Hepatic stellate cell (primary cell): ENCODE data around the gene TTC38.
"Not testable (repeated sequence)": the region's sequence is repeated elsewhere in the genome, so short reads cannot be mapped to it uniquely, and the experiment has no call there.

Experiments
- DNase-seq: peaks from one replicate; pipeline ENCODE4 v3.0.0; 2011; ENCODE audit warnings: low spot score

TTC38 gene

DNA sequence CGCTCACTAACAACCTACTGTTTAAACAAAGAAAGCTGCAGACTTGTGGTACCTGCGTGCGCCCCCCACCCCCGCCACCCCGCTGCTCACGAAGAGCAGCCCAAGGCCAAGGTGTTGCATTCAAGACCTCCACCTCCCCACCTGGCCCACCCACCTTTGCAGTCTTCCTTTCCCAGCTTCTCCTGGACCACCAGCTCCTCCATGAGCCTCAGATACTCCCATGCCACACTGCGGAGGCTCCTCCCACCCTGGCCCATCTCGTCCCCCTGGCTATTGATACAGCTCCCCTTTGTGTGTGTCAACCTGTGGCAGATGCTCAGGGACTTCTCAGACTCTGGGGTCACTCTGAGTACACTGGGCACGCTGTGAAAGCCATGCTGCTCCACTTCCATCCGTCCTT is 21.6 kb upstream of the TTC38 start:
- no peak for DNase-seq

DNA sequence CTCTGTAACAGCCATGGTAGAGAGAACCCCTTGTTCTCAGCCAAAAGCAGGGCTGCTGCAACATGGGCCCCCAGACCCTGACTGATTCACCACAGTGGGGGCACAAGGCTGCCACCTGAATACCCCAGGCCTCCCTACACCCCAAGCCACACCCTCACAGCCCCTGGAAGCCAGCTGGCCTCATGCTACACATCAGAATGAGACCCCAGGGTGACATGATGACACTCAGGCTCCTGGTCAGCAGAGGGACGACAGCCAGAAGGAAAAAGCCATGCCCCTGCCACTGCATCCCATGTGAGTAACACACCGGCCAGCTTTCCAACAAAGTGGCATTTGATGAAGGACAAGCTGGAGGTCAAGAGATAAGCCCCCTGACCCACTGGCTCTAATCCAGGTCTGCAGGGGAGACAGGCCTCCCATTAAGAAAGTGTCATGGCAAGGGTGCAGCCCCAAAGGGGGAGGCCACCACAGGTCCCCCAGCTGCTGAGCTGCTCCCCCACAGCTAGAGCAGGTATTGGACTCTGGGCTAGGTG is 20.3 kb upstream of the TTC38 start:
- DNase-seq, result no peak

DNA sequence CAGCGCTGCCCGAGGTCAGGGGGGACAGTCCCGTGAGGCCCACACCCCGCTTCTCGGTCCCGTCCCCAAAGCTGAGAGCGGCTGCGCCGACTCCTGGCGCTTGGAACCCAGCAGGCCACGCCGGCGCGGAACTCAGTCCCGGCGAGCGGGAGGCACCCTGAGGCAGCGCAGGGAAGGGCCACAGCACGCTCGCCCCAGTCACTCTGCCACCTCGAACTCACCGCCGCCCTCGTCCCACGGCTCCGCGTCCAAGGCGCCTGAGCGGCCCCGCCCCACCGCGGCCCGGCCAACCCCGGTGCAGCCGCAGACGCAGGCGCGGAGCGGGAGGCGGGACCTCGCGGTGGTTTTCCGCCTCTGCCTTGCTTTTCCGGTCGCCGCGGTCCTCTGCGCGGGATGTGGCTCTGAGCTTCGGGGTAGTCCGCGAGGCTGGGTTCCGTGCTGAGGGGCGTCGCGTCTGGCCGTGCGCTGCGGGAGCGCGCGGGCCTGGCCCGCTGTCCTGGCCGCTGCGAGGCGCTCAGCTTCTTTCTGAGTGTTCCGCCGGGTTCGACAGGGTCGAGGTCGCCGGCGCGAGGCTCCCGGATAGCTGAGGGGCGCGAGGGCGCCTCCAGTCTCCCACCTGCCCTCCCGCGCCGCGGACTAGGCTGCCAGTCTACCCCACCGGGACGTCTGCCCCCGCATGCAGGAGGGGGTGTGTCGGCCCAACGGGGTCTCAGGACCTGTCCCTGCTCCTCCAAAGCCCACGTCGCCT is 17.6 kb upstream of the TTC38 start, which contains the start of gene CDPF1:
Gene CDPF1 (minus strand): TSS at position 259 of the 748 bp plus-strand sequence. CDS start 2,009 bp downstream, outside the sequence.
- peak; percentile 95 for DNase-seq

DNA sequence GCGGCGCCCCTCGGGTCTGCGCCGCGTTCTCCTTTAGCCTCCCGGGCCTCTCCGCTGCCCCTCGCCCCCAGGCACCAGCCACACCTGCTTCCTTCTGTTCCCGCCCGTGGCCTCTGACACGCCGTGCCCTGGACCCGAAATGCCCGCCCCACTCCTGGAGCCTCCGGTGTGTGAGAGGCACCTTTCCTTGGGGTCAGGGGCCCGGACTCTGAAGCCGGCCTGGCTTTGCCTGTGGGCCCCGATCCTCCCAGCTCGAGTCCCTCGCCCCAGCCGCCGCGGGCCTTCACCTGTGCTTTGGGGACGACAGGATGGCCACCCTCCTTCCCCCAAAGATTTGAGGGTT is 17.1 kb upstream of the TTC38 start:
- no peak for DNase-seq

DNA sequence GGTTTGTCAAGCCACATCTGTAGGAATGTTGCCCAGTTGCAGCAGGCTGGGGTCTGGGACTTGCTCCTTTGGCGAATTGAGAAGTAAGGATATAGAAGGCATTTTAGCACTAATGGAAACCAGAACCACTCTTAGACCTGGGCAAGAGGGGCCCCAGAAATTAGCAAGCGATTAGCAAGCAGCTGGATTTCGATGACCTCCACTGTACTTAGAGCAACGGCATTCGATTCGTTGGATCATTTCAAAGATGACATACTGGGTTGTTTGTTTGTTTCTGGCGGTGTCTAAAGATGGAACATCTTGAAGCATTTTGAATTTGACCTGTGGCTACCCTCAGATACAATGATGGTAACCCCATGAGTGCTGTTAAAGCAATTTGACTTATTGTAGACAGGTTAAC is 16.5 kb upstream of the TTC38 start:
- no peak for DNase-seq

DNA sequence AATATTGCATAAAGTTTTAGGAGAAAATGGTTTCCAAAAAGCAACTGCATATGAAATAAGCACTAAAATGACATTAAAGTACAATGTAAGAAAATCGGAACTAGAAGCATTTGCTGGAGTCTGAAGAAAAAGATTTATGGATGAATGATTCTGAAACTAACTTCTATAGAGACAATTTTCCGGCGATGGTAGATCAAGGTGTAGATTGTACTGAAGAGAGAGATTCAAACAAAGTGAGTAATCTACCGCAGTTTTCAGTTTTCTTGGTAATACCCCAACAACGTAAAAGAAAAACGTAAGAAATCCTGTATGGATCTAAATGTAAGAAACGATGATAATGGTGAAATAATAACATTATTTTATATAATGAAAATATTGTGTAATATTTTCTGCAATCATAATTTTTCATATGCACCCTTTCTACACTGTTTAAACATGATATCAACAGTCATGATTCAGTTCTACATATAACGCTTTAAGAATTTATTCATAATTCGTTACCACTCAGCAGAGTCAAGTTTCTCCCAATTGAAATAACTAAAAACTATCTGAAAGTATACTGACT is 15.9 kb upstream of the TTC38 start:
- no peak for DNase-seq

DNA sequence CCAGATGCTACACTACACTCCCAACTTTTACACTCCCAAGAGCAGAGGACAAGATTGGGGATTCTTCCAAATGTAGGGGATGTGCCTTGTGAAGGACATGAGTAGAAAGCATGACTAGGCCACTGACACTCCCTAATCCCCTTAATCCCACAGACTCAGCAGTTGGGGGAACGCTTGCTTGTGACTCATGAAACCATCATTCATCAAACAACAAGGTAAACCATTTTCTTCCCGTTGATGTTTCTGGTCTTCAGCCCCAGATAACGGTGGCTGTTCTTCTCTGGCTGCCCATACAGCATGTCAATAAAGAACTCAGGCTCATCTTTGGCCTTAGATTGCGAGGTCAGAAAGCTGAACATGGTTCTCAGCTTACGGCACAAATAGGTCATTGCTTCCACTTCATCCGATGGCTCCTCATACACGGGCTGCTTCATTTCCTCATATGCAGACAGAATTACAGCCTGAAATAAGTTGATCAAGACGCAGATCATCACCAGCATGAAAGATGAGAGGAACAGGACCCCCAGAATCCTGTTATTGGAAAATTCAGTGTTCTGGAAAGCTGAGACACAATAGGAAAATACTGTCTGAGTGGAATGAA is 11.3 kb upstream of the TTC38 start:
- DNase-seq, result no peak

DNA sequence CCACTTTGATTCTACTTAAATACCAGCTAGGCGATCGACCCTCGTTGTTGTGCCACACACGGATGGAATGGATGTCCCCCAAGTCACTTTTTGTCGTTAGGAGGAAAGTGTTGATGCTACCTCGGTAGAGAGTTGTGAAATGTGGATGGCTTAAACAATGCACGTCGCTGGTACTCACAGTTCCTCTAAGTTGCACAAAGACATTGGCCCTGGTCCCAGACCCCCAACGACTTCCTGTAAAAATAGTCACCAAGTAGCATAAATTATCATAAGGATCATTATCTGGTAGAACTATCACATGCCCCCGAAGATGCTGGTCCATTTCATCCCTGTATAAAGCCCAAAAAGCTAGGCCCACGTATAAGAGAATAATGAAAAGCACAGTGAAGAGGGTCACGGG is 8.4 kb upstream of the TTC38 start:
- no peak for DNase-seq

DNA sequence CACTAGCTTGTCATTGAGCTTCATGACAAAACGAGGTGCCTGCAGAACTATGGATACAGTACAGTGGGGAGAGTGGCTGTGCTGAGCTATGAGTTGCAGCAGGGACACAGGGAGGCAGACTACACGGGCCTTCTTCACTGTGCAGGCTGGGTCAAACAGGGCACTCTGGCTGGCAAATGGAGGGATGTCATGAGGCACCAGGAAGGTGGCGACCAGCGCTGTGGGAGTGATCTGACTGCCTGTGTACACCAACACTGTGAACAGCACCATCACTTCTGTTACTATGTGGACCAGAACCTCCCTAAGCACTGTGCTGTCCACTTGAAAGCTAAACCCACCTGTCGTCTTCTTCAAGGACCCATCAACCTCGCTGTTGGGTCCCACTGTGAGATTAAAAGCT is 7.8 kb upstream of the TTC38 start:
- DNase-seq, result no peak

DNA sequence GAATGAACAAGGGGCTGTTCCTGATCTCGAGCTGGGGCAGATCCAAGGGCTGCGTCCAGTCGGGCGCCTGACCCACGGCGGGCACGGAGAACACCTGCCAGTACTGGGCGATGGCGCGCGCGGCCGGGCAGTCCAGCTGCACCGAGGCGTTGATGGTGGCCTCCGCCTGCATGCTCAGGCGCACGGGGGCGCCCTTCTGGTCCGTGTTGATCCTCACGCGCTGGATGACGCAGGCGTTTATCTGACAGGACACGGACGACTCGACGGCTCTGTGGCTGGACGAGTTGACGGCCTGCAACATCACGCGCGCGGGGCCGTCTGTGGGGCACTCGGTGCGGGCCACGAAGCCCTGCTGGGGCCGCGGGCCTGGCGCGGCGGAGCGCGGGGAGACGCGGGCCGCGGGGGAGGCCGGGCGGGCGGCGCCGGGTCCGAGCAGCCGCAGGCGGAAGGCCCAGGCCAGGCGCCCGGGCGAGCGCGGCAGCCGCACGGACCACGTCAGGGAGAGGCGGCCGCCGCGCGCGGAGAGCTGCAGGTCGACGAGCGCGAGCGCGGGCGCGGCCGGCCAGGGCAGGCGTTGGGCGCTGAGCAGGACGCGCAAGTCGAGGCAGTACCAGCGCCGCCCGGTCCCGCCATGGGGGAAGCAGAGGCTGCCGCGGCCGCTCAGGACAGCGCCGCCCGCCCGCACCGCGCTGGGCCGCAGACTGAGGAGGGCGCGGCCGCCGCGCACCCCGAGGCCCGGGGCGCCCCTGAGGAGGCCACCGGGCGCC is 5.2 kb upstream of the TTC38 start:
- no peak for DNase-seq

DNA sequence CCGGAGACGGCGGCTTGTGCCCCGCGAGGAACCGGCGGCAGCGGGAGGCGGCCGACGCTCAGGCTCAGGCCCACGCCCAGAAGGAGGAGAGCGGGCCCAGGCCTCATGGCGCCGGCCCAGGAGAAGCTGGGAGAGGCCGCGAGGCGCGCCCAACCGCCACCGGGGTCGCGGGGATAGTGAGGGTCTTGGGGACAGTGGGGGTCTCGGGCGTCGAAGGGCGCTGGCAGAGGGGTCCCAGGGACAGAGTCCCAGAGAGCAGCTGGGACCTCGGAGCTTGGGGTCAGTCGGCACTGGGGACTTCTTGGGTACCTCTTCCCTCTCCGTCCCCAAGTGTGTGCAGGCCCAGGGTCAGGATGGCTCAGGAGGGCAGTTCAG is 4.6 kb upstream of the TTC38 start, which contains the start of gene PKDREJ:
Gene PKDREJ (minus strand): TSS at position 128 of the 375 bp plus-strand sequence. CDS start 21 bp downstream, at position 107.
- DNase-seq, result no peak

DNA sequence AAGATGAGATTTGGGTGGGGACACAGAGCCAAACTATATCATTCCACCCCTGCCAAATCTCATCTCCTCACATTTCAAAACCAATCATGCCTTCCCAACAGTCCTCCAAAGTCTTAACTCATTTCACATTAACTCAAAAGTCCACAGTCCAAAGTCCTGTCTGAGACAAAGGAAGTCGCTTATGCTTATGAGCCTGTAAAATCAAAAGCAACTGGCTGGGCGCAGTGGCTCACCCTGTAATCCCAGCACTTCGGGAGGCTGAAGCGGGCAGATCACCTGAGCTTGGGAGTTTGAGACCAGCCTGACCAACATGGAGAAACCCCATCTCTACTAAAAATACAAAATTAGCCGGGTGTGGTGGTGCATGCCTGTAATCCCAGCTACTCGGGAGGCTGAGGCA is 3.3 kb upstream of the TTC38 start:
- not testable (repeated sequence) for DNase-seq

DNA sequence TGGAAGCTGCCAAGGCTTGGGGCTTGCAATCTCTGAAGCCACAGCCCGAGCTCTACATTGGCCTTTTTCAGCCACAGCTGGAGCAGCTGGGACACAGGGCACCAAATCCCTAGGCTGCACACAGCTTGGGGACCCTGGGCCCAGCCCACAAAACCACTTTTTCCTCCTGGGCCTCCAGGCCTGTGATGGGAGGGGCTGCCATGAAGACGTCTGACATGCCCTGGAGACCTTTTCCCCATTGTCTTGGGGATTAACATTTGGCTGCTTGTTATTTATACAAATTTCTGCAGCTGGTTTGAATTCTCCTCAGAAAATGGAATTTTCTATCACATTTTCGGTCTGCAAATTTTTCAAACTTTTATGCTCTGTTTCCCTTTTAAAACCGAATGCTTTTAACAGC is 2.2 kb upstream of the TTC38 start:
- not testable (repeated sequence) for DNase-seq

DNA sequence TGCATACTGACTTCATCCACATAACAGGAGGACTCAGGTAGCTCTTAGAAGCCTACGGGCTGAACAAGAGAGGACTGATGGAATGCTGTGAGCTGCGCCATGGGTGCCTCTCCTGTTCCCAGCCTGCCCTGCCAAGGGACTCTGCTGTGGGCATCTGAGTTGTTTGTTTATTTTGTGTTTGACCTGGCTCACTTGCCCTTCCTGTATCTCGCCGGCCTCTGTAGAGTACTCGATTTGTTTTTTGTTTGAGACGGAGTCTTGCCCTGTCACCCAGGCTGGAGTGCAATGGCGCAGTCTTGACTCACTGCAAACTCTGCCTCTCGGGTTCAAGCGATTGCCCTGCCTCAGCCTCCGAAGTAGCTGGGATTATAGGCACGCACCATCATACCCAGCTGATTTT is 1.8 kb downstream of the TTC38 start:
- DNase-seq, result no peak

DNA sequence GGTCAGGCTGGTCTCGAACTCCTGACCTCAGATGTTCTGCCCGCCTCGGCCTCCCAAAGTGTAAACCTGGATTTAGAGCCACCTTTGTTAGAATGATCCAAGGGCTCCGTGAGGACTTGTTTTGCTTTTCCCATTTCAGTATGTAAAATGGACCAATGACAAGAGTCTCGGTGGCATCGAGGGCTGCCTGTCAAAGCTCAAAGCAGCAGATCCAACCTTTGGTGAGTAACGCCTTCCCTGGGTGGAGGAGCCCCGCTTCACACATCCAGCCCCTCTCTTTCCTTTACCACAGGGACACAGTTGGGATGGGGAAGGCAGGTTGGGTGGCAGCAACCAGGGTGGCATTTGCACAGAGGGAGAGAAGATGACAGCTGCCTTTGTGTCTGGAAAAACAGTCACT is 4.4 kb downstream of the TTC38 start:
- DNase-seq, result no peak

DNA sequence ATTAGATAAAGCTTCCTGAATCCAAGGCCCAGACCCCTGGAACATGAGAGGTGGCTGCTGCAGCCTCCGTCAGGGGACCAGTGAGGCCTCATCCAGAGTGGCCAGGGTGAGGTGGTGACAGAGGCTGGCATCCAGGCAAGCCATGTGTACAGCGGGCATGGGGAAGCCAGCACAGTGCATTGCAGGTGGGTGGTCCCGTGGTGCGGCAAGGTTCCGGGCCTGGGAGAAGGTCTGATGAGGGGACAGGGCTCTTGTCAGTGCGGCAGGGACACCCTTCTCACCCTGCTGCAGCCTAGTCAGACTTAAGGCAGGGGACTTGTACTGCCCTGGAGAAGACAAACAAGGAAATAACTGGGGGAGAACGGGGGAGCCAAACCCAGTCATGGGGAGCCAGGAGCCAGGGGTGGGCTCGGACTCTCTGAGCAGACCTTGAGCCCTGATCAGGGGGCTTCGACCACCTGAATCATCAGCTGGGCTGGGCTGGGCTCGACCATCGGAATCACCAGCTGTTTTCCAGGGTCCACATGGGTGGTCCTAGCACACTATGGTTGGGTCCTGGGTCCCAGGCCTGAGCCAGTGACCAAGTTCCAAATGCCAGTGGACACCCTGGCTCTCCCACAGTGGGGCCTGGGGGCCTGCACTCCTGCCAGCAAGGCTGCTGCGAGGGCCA is 5.1 kb downstream of the TTC38 start:
- DNase-seq, result no peak

DNA sequence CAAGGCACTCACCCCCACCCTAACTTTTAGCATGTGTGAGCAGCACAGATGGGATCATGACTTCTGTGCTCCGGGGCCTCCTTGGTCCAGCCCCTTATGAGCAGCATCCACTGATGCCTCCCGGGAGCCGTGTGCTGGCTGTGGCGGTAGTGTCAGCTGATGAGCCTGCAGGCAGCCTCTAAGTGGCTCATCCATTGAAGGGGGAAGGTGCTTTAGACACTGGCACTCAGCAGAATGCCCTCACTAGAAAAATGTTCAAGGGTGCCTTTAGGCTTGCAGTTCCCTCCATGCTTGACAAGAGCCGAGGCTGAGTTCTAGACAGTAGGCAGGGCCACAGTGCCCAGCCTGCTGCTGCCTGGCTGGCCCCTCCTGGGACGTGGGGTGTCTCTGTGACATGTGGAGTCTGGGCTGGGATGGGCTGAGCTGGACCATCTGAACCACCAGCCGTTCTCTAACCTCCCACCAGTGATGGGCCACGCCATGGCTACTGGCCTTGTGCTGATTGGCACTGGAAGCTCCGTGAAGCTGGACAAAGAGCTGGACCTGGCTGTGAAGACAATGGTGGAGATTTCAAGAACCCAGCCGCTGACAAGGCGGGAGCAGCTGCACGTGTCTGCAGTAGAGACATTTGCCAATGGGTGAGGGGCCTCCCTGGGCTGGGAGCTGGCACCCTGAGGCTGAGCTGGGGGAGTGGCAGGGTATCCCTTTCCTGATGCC is 5.8 kb downstream of the TTC38 start:
- no peak for DNase-seq

DNA sequence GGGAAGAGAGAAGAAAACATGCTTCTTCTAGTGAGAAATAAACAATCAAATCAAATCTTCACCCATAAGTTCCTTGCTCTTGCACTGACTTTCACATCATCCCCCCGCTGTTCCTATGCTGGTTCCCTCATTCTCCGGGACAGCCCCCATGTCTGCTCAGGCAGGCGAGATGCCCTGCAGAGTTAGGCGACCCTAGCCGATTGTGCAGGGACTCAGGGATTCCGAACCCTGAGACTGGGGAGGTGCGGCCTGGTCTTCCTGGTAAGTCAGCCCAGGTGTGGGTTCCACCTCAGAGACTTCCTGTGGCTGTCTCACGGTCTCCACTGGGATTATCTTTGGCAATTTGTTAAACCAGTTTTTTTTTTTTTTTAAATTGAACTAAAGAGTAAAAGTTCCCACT is 6.6 kb downstream of the TTC38 start:
- DNase-seq, result no peak

DNA sequence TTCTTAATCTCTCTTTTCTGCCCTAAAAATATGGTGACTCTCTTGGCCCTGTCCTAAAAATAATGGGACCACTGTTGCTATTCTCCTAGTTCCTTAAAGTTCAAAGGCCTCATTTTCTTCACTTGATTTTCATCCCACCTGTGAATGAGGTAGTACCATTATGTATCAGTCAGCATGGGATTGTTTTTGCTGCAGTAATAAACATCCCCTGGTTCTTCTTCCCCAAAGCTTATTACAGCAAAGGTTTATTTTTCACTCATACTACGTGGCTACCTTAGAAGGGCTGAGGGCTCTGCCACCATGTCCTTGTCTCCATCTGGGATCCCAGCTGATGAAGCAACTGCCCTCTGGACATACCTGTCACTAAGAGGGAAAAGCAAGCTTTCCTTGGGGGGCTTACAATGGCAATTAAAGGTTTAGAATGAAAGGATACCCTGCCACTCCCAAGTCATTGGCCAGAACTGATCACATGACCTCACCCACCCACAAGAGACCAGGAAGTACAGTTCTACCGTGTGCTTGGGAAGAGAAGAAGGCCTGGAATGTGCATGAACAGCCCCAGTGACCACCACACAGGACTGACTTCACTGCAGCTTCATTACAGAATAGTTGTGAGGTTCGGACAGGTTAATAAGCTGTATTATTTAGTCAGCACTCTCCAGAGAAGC is 7.8 kb downstream of the TTC38 start:
- peak; percentile 43 for DNase-seq

DNA sequence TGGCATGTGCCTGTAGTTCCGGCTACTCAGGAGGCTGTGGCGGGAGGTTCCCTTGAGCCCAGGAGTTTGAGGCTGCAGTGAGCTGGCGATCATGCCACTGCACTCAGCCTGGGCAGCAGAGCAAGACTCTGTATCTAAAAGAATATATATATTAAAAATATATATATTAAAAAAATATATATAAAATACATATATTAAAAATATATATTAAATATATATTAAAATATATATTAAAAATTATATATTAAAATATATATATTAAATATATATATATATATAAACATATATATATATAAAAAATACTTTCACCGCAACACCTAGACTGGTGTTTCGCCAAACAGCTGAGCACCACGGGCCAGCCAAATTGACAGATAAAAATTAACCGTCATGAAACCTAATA is 8.8 kb downstream of the TTC38 start:
- DNase-seq, result no peak
